ENCODE measurements around the gene ESPN.

Gene ESPN

GRCh38 chr1:6401673-6402072 lies 22.9 kb upstream of the ESPN start:
- Histone ChIP-seq H3K9me3 (ENCODE audit: severe bottlenecking) (no peaks in the 10 kb centered on the region), H3K4me3 (ENCODE audit: low read depth, low read length) (no peak overlapping the region), H3K36me3 (no peaks in the 10 kb centered on the region), H3K27ac (no peak overlapping the region), H3K27me3 (ENCODE audit: insufficient read depth, low read depth, severe bottlenecking) (no peaks in the 10 kb centered on the region)
- TF ChIP-seq CTCF (IDR thresholded peaks at IDR 0.05; ENCODE audit: low read depth, low read length) = no peak
- DNase-seq = no peak

- TF ChIP-seq CTCF (IDR thresholded peaks at IDR 0.05; ENCODE audit: low read depth, low read length) = no peak
- H3K9me3 ChIP-seq (ENCODE audit: severe bottlenecking) = no peaks in the 10 kb centered on the region
- no peak overlapping the region for H3K4me3 ChIP-seq (ENCODE audit: low read depth, low read length)
- no peaks in the 10 kb centered on the region for H3K36me3 ChIP-seq
- no peak overlapping the region for H3K27ac ChIP-seq
- no peaks in the 10 kb centered on the region for H3K27me3 ChIP-seq (ENCODE audit: insufficient read depth, low read depth, severe bottlenecking)
- DNase-seq = no peak
Measured at GRCh38 chr1:6408023-6408422, 16.6 kb upstream of the ESPN start.

- Histone ChIP-seq H3K36me3 (no peaks in the 10 kb centered on the region), H3K9me3 (ENCODE audit: severe bottlenecking) (no peaks in the 10 kb centered on the region), H3K4me3 (ENCODE audit: low read depth, low read length) (no peak overlapping the region), H3K27ac (no peak overlapping the region), H3K27me3 (ENCODE audit: insufficient read depth, low read depth, severe bottlenecking) (no peaks in the 10 kb centered on the region)
- DNase-seq = no peak
- no peak for TF ChIP-seq CTCF (IDR thresholded peaks at IDR 0.05; ENCODE audit: low read depth, low read length)
Measured at GRCh38 chr1:6409053-6409452, 15.5 kb upstream of the ESPN start.

GRCh38 chr1:6409733-6410132 lies 14.8 kb upstream of the ESPN start:
- no peak overlapping the region for H3K27ac ChIP-seq
- H3K4me3 ChIP-seq (ENCODE audit: low read depth, low read length) = no peak overlapping the region
- TF ChIP-seq CTCF (IDR thresholded peaks at IDR 0.05; ENCODE audit: low read depth, low read length) = no peak
- DNase-seq = no peak
- H3K27me3 ChIP-seq (ENCODE audit: insufficient read depth, low read depth, severe bottlenecking) = no peaks in the 10 kb centered on the region
- H3K9me3 ChIP-seq (ENCODE audit: severe bottlenecking) = no peaks in the 10 kb centered on the region
- H3K36me3 ChIP-seq = no peaks in the 10 kb centered on the region

- no peak for TF ChIP-seq CTCF (IDR thresholded peaks at IDR 0.05; ENCODE audit: low read depth, low read length)
- H3K27ac ChIP-seq = no peak overlapping the region
- no peak for DNase-seq
- H3K9me3 ChIP-seq (ENCODE audit: severe bottlenecking) = no peaks in the 10 kb centered on the region
- no peaks in the 10 kb centered on the region for H3K36me3 ChIP-seq
- H3K4me3 ChIP-seq (ENCODE audit: low read depth, low read length) = no peak overlapping the region
- no peaks in the 10 kb centered on the region for H3K27me3 ChIP-seq (ENCODE audit: insufficient read depth, low read depth, severe bottlenecking)
Measured at GRCh38 chr1:6410248-6410893, 14.2 kb upstream of the ESPN start.

GRCh38 chr1:6412896-6413295 lies 11.7 kb upstream of the ESPN start:
- no peak overlapping the region for H3K27ac ChIP-seq
- no peak overlapping the region for H3K4me3 ChIP-seq (ENCODE audit: low read depth, low read length)
- TF ChIP-seq CTCF (IDR thresholded peaks at IDR 0.05; ENCODE audit: low read depth, low read length) = no peak
- peak; percentile 57 for DNase-seq
- H3K27me3 ChIP-seq (ENCODE audit: insufficient read depth, low read depth, severe bottlenecking) = no peaks in the 10 kb centered on the region
- no peaks in the 10 kb centered on the region for H3K9me3 ChIP-seq (ENCODE audit: severe bottlenecking)
- H3K36me3 ChIP-seq = no peaks in the 10 kb centered on the region
